HEK293 (cell line): ENCODE data around the gene TLE1.

ENCODE experiments used
- CTCF ChIA-PET: fragments of 350-600 bp; formaldehyde crosslinking; extraction: SDS; loops from one replicate; lab custom pipeline; 2021; ENCODE audit warnings: antibody characterized with exemption; lab: Yijun Ruan, JAX
- POLR2A ChIA-PET: fragments of 300-600 bp; formaldehyde crosslinking; extraction: SDS; loops from one replicate; lab custom pipeline; 2020; ENCODE audit warnings: antibody characterized with exemption, inconsistent platforms; lab: Yijun Ruan, JAX
- H3K27ac ChIP-seq: fragments of 200-500 bp; sonication (Bioruptor generic); 2 replicates; pipeline ENCODE4 v1.5.1; 2014; ENCODE audit warnings: low read depth, low read length, control low read depth, inconsistent platforms; ENCODE audit errors: extremely low read depth
- H3K36me3 ChIP-seq, 2 experiments: fragments of 200-500 bp in 1 of 2; sonication (Bioruptor generic) in 1 of 2; 1 replicate in 1 of 2; 2 replicates in 1 of 2; pipeline ENCODE4 v1.5.1; 2014 to 2017; ENCODE audit warnings: inconsistent platforms in 2 of 2, low read length in 2 of 2; ENCODE audit not compliant: control insufficient read depth in 2 of 2, insufficient read depth in 1 of 2
- H3K4me1 ChIP-seq: fragments of 200-500 bp; sonication (Bioruptor generic); 2 replicates; pipeline ENCODE4 v1.5.1; 2014; ENCODE audit warnings: mild to moderate bottlenecking, low read length, inconsistent platforms; ENCODE audit not compliant: control insufficient read depth, insufficient read depth
- H3K4me3 ChIP-seq: 2 replicates; pipeline ENCODE4 v1.5.1; 2011; ENCODE audit warnings: low read depth, mild to moderate bottlenecking, control low read depth, low read length, moderate library complexity
- H3K9me3 ChIP-seq: fragments of 200-500 bp; sonication (Bioruptor generic); 2 replicates; pipeline ENCODE4 v1.5.1; 2014; ENCODE audit warnings: low read depth, low read length, inconsistent platforms; ENCODE audit not compliant: control insufficient read depth, insufficient read depth
- AEBP2 ChIP-seq: fragments of 450-650 bp; formaldehyde crosslinking; IDR thresholded peaks from 2 replicates; pipeline ENCODE4 v1.5.1; 2016; ENCODE audit warnings: missing biosample characterization, missing genetic modification characterization, borderline replicate concordance
- FEZF1 ChIP-seq: fragments of 450-650 bp; formaldehyde crosslinking; IDR thresholded peaks from 2 replicates; pipeline ENCODE4 v1.5.1; 2016; ENCODE audit warnings: missing biosample characterization, missing genetic modification characterization
- KLF1 ChIP-seq: fragments of 450-650 bp; formaldehyde crosslinking; IDR thresholded peaks from 2 replicates; pipeline ENCODE4 v1.5.1; 2016; ENCODE audit warnings: missing biosample characterization, missing genetic modification characterization
- KLF9 ChIP-seq: fragments of 450-650 bp; formaldehyde crosslinking; IDR thresholded peaks from 2 replicates; pipeline ENCODE4 v1.5.1; 2016; ENCODE audit warnings: missing biosample characterization, missing genetic modification characterization, low read depth
- MEIS1 ChIP-seq: sonication (generic); formaldehyde crosslinking; IDR thresholded peaks from 2 replicates; pipeline ENCODE4 v1.8.1; 2022; ENCODE audit warnings: missing genetic modification reagents, mild to moderate bottlenecking, borderline replicate concordance
- OSR2 ChIP-seq: fragments of 450-650 bp; formaldehyde crosslinking; IDR thresholded peaks from 2 replicates; pipeline ENCODE4 v1.5.1; 2016; ENCODE audit warnings: missing biosample characterization, missing genetic modification characterization
- TCF7L2 ChIP-seq: IDR thresholded peaks from 2 replicates; pipeline ENCODE4 v1.6.1; 2011; ENCODE audit warnings: low read depth, mild to moderate bottlenecking, inconsistent platforms, low read length, moderate library complexity, borderline replicate concordance
- YY1 ChIP-seq: fragments of 450-650 bp; formaldehyde crosslinking; IDR thresholded peaks from 2 replicates; pipeline ENCODE4 v1.5.1; 2018; ENCODE audit warnings: missing biosample characterization, missing genetic modification characterization
- ZBTB8A ChIP-seq: fragments of 450-650 bp; formaldehyde crosslinking; IDR thresholded peaks from 2 replicates; pipeline ENCODE4 v1.5.1; 2016; ENCODE audit warnings: missing biosample characterization, missing genetic modification characterization
- ZFP69B ChIP-seq: fragments of 450-650 bp; formaldehyde crosslinking; IDR thresholded peaks from 2 replicates; pipeline ENCODE4 v1.5.1; 2016; ENCODE audit warnings: missing biosample characterization, missing genetic modification characterization
- ZNF366 ChIP-seq: fragments of 450-650 bp; formaldehyde crosslinking; conservative IDR thresholded peaks from 2 replicates; pipeline ENCODE4 v1.5.1; 2016; ENCODE audit warnings: missing biosample characterization, missing genetic modification characterization
- ZNF510 ChIP-seq: fragments of 450-650 bp; formaldehyde crosslinking; IDR thresholded peaks from 2 replicates; pipeline ENCODE4 v1.5.1; 2018; ENCODE audit warnings: mild to moderate bottlenecking, missing genetic modification characterization, missing biosample characterization; ENCODE audit not compliant: insufficient replicate concordance
- ZNF513 ChIP-seq: fragments of 450-650 bp; IDR thresholded peaks from 2 replicates; pipeline ENCODE4 v1.5.1; 2018; ENCODE audit warnings: missing biosample characterization, missing genetic modification characterization
- ZNF624 ChIP-seq: fragments of 450-650 bp; formaldehyde crosslinking; IDR thresholded peaks from 2 replicates; pipeline ENCODE4 v1.5.1; 2017; ENCODE audit warnings: missing biosample characterization, missing genetic modification characterization
- ZNF843 ChIP-seq: fragments of 450-650 bp; formaldehyde crosslinking; IDR thresholded peaks from 2 replicates; pipeline ENCODE4 v1.5.1; 2016; ENCODE audit warnings: missing biosample characterization, missing genetic modification characterization
- TF ChIP-seq, protein P1 (sequence below): fragments of 450-650 bp; formaldehyde crosslinking; IDR thresholded peaks from 2 replicates; pipeline ENCODE4 v1.5.1; 2016; ENCODE audit warnings: missing biosample characterization, missing genetic modification characterization, low read depth
- TF ChIP-seq, protein P2 (sequence below): fragments of 450-650 bp; formaldehyde crosslinking; IDR thresholded peaks from 2 replicates; pipeline ENCODE4 v1.5.1; 2016; ENCODE audit warnings: missing biosample characterization, missing genetic modification characterization

The TLE1 gene

GRCh38 chr9:81669866-81670265, 19.5 kb downstream of the TLE1 start:
- POLR2A ChIA-PET = no interaction called here

DNA sequence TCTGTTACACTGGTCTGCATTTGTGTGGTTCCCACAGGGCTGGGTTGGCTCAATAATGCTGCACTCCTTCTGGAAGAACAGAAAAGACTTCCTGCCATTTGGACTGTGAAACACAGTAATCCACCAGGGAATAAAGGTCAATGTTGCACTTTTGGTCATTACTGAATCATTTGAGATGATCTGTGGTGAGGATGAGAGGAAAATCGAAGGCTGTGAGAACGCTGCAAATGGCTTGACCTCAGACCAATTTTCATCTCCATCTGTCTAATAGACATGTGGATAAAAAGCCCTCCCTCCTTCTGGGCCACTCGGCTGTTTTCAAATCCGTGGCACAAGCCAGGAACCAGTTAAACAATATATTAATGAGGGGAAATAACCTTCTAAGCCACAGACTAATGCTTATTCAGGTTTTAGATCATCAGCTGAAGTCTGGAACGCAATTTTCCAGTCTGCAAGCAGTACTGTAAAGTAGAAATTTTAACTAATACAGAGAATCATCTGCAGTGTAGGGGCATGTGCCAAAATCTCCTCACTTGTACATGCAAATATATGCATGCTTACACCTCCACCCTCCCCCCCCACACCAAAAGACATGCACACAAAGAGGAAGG, 20.2 kb downstream of the TLE1 start:
- H3K36me3 ChIP-seq = peaks cover 16 to 45% of the 10 kb centered on the region in 2 experiments

More at GRCh38 chr9:81669866-81670265, 19.5 kb downstream of the TLE1 start:
- H3K27ac ChIP-seq = no peak overlapping the region
- peaks cover 16 to 45% of the 10 kb centered on the region in 2 experiments; a peak in 2 of 3 replicates for H3K36me3 ChIP-seq
- TF ChIP-seq OSR2 (tag by site-specific recombination) (peak; percentile 17; the same call in 1 of the 2 replicates), KLF9 (tag by site-specific recombination) (no peak)
- no peak overlapping the region for H3K4me3 ChIP-seq
- CTCF ChIA-PET = interaction anchor here (0.7 kb wide), 1 partner anchor 199 kb away, joined by 3 read pairs; no protein-coding TSS in a partner anchor
- no peaks in the 10 kb centered on the region for H3K9me3 ChIP-seq
- H3K4me1 ChIP-seq = peaks cover 23% of the 10 kb centered on the region

DNA sequence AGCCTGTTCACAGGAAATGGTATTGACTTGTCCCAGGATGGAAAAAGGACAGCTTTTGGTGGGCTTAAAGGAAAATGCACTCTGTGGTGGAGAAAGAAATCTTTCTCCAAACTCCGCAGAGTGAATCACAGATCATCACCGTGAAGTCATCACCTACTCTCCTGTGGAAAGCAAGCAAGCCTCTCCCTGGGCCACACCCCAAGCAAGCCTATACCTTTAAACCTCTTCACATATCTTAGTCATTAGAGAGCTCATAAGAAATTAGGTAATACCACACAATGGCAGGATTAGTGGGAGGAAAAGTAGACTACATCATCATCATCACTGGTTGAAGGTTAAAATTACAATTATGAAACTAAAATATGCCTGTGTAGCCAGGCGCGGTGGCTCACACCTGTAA, 23.2 kb downstream of the TLE1 start:
- H3K9me3 ChIP-seq = no peaks in the 10 kb centered on the region
- ChIA-PET CTCF (interaction anchor here (0.6 to 0.7 kb wide), 2 partner anchors 9 to 929 kb away, joined by 3 read pairs; no protein-coding TSS in a partner anchor), POLR2A (no interaction called here)
- peaks cover 29% of the 10 kb centered on the region for H3K4me1 ChIP-seq
- H3K4me3 ChIP-seq = no peak overlapping the region
- peak; percentile 32; the same call in 1 of the 2 replicates for TF ChIP-seq ZNF366 (tag by site-specific recombination)
- TF ChIP-seq KLF1 (tag by site-specific recombination) = 0 out of 2 replicates have a peak, but pooled peaks have one; percentile 15
- TF ChIP-seq, protein P1, sequence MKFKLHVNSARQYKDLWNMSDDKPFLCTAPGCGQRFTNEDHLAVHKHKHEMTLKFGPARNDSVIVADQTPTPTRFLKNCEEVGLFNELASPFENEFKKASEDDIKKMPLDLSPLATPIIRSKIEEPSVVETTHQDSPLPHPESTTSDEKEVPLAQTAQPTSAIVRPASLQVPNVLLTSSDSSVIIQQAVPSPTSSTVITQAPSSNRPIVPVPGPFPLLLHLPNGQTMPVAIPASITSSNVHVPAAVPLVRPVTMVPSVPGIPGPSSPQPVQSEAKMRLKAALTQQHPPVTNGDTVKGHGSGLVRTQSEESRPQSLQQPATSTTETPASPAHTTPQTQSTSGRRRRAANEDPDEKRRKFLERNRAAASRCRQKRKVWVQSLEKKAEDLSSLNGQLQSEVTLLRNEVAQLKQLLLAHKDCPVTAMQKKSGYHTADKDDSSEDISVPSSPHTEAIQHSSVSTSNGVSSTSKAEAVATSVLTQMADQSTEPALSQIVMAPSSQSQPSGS (tag by site-specific recombination) = 0 out of 2 replicates have a peak, but pooled peaks have one; percentile 7
- no peak for TF ChIP-seq YY1 (tag by site-specific recombination)
- TF ChIP-seq, protein P2, sequence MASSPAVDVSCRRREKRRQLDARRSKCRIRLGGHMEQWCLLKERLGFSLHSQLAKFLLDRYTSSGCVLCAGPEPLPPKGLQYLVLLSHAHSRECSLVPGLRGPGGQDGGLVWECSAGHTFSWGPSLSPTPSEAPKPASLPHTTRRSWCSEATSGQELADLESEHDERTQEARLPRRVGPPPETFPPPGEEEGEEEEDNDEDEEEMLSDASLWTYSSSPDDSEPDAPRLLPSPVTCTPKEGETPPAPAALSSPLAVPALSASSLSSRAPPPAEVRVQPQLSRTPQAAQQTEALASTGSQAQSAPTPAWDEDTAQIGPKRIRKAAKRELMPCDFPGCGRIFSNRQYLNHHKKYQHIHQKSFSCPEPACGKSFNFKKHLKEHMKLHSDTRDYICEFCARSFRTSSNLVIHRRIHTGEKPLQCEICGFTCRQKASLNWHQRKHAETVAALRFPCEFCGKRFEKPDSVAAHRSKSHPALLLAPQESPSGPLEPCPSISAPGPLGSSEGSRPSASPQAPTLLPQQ = no peak
- TF ChIP-seq ZNF513 (tag by site-specific recombination) = 0 out of 2 replicates have a peak, but pooled peaks have one; percentile 32
- H3K36me3 ChIP-seq = peaks cover 20 to 39% of the 10 kb centered on the region in 2 experiments
- H3K27ac ChIP-seq = no peak overlapping the region

More for the DNA sequence above, 20.2 kb downstream of the TLE1 start:
- CTCF ChIA-PET = interaction anchor here (0.7 kb wide), 1 partner anchor 198 kb away, joined by 3 read pairs; no protein-coding TSS in a partner anchor
- Histone ChIP-seq H3K27ac (peak overlapping the region; percentile 18; the same call in 1 of the 2 replicates), H3K4me1 (peaks cover 24% of the 10 kb centered on the region), H3K4me3 (no peak overlapping the region), H3K9me3 (no peaks in the 10 kb centered on the region)
- POLR2A ChIA-PET = no interaction called here
- TF ChIP-seq ZBTB8A (tag by site-specific recombination) = no peak
- peak; percentile 25; the same call in 1 of the 2 replicates for TF ChIP-seq FEZF1 (tag by site-specific recombination)

- Histone ChIP-seq H3K27ac (peak overlapping the region; percentile 44; the same call in 1 of the 2 replicates), H3K4me1 (peaks cover 29% of the 10 kb centered on the region), H3K36me3 (peaks cover 20 to 39% of the 10 kb centered on the region in 2 experiments), H3K4me3 (no peak overlapping the region), H3K9me3 (no peaks in the 10 kb centered on the region)
- POLR2A ChIA-PET = no interaction called here
- CTCF ChIA-PET = no interaction called here
- TF ChIP-seq ZNF510 (tag by site-specific recombination) (no peak), ZFP69B (tag by site-specific recombination) (peak; percentile 56), ZNF624 (tag by site-specific recombination) (no peak), AEBP2 (no peak), ZNF843 (peak; percentile 35; the same call in 1 of the 2 replicates), FEZF1 (tag by site-specific recombination) (peak; percentile 61; the same call in 1 of the 2 replicates), MEIS1 (CRISPR knock-in tag) (no peak), TCF7L2 (0 out of 2 replicates have a peak, but pooled peaks have one; percentile 31)
Measured at GRCh38 chr9:81665322-81665871, 23.9 kb downstream of the TLE1 start.
